ENCODE measurements around the gene EFHC1. TPM values are rescaled to one million over a fixed set of nuclear protein-coding genes. Genes with fewer than 3 reads are reported as not detected.

EFHC1 gene
- polyA plus RNA-seq, 1 donor (not counting 4 experiments of a cell fraction or from before 2014, with no cell fraction given): 20.5 TPM

GRCh38 chr6:52423971-52424381 lies 3.8 kb downstream of the EFHC1 start:
- H3K4me3 ChIP-seq (ENCODE audit: control insufficient read depth in 2 of 3, extremely low read depth in 1 of 3, insufficient read depth in 2 of 3, low read depth in 1 of 3, low read length in 3 of 3): peak overlapping the region in 1 of 3 experiments; percentile 43
- peaks cover 30% of the 10 kb centered on the region for H3K4me1 ChIP-seq (ENCODE audit: control insufficient read depth, extremely low read depth, insufficient read depth, low read length)
- peak overlapping the region; percentile 68 for H3K4me2 ChIP-seq (ENCODE audit: control insufficient read depth, extremely low read depth, insufficient read depth, low read depth, low read length)
- dilution Hi-C loops (cut with MboI; ENCODE audit: extremely low pct_ligation_motif_present, low sequenced_read_pairs): loop anchor here (25.0 kb wide), 1 partner anchor 238 kb away; the partner anchor contains the start of gene TMEM14A
- H3K36me3 ChIP-seq (ENCODE audit: control insufficient read depth in 2 of 2, extremely low read depth in 1 of 2, insufficient read depth in 2 of 2, low read length in 2 of 2): no peaks in the 10 kb centered on the region
- TF ChIP-seq CTCF (optimal IDR thresholded peaks at IDR 0.05 in 1 of 3, IDR thresholded peaks at IDR 0.05 in 1 of 3, conservative IDR thresholded peaks at IDR 0.05 in 1 of 3; ENCODE audit: extremely low read depth in 1 of 3, insufficient read depth in 2 of 3, low read length in 3 of 3): no peak
- no peak for TF ChIP-seq EZH2 (IDR thresholded peaks at IDR 0.05; ENCODE audit: low read length)
- H2AFZ ChIP-seq (ENCODE audit: control insufficient read depth, low read length): peak overlapping the region; percentile 10
- no peaks in the 10 kb centered on the region for H3K9me1 ChIP-seq (ENCODE audit: control insufficient read depth, extremely low read depth, insufficient read depth, low read length)
- no peak overlapping the region for H3K9ac ChIP-seq (ENCODE audit: control insufficient read depth, extremely low read depth, insufficient read depth, low read length)
- H3K27me3 ChIP-seq (ENCODE audit: control insufficient read depth, extremely low read depth, insufficient read depth, low read length): no peaks in the 10 kb centered on the region
- peaks cover 1% of the 10 kb centered on the region for H3K79me2 ChIP-seq (ENCODE audit: control insufficient read depth, insufficient read depth, low read length)
- no peaks in the 10 kb centered on the region for H3K9me3 ChIP-seq (ENCODE audit: control insufficient read depth, low read depth, low read length)
- no peak for DNase-seq (ENCODE audit: low read depth, low spot score)
- peak; percentile 71 for FAIRE-seq
- peak overlapping the region; percentile 44 for H3K27ac ChIP-seq (ENCODE audit: control insufficient read depth, insufficient read depth, low read length)
- H4K20me1 ChIP-seq (ENCODE audit: control insufficient read depth, extremely low read depth, insufficient read depth, low read length): no peaks in the 10 kb centered on the region

GRCh38 chr6:52424513-52424912 lies 4.4 kb downstream of the EFHC1 start:
- no peaks in the 10 kb centered on the region for H3K36me3 ChIP-seq (ENCODE audit: control insufficient read depth in 2 of 2, extremely low read depth in 1 of 2, insufficient read depth in 2 of 2, low read length in 2 of 2)
- no peaks in the 10 kb centered on the region for H3K9me3 ChIP-seq (ENCODE audit: control insufficient read depth, low read depth, low read length)
- TF ChIP-seq EZH2 (IDR thresholded peaks at IDR 0.05; ENCODE audit: low read length) (no peak), CTCF (optimal IDR thresholded peaks at IDR 0.05 in 1 of 3, IDR thresholded peaks at IDR 0.05 in 1 of 3, conservative IDR thresholded peaks at IDR 0.05 in 1 of 3; ENCODE audit: extremely low read depth in 1 of 3, insufficient read depth in 2 of 3, low read length in 3 of 3) (no peak)
- DNase-seq (ENCODE audit: low read depth, low spot score) (no peak), FAIRE-seq (peak; percentile 9)
- H3K9me1 ChIP-seq (ENCODE audit: control insufficient read depth, extremely low read depth, insufficient read depth, low read length): no peaks in the 10 kb centered on the region
- H3K4me2 ChIP-seq (ENCODE audit: control insufficient read depth, extremely low read depth, insufficient read depth, low read depth, low read length): peak overlapping the region; percentile 68
- H2AFZ ChIP-seq (ENCODE audit: control insufficient read depth, low read length): peak overlapping the region; percentile 10
- H3K4me3 ChIP-seq (ENCODE audit: control insufficient read depth in 2 of 3, extremely low read depth in 1 of 3, insufficient read depth in 2 of 3, low read depth in 1 of 3, low read length in 3 of 3): peak overlapping the region in 1 of 3 experiments; percentile 43
- peaks cover 26% of the 10 kb centered on the region for H3K4me1 ChIP-seq (ENCODE audit: control insufficient read depth, extremely low read depth, insufficient read depth, low read length)
- H3K27ac ChIP-seq (ENCODE audit: control insufficient read depth, insufficient read depth, low read length): no peak overlapping the region
- H3K27me3 ChIP-seq (ENCODE audit: control insufficient read depth, extremely low read depth, insufficient read depth, low read length): no peaks in the 10 kb centered on the region
- H3K79me2 ChIP-seq (ENCODE audit: control insufficient read depth, insufficient read depth, low read length): peaks cover 1% of the 10 kb centered on the region
- H4K20me1 ChIP-seq (ENCODE audit: control insufficient read depth, extremely low read depth, insufficient read depth, low read length): no peaks in the 10 kb centered on the region
- H3K9ac ChIP-seq (ENCODE audit: control insufficient read depth, extremely low read depth, insufficient read depth, low read length): no peak overlapping the region
- dilution Hi-C loops (cut with MboI; ENCODE audit: extremely low pct_ligation_motif_present, low sequenced_read_pairs): loop anchor here (25.0 kb wide), 1 partner anchor 238 kb away; the partner anchor contains the start of gene TMEM14A

All from keratinocyte (primary cell).